GM19463 (cell line): ENCODE measurements around the gene HEXIM1.

Source experiments
- ATAC-seq: cut with Tn5 transposase; IDR thresholded peaks from one replicate; pipeline ENCODE4 v1.9.1; 2021; ENCODE audit warnings: mild to moderate bottlenecking, moderate library complexity; ENCODE audit not compliant: unreplicated experiment

HEXIM1 gene

DNA sequence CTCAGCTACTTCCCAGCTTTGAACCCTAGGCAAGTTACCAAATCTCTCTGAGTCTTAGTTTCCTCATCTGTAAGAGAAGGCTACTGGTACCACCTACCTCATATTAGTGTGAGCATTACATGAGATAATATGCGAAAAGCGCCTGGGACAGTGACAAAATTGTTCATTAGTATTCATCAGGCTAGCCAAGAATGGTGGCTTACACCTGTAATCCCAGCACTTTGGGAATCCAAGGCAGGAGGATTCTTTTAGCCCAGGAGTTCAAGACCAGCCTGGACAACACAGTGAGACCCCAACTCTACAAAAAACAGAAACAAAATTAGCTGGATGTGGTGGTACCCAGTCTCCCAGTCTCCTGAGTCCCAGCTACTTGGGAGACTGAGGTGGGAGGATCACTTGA is 19.3 kb upstream of the HEXIM1 start:
- no peak for ATAC-seq

DNA sequence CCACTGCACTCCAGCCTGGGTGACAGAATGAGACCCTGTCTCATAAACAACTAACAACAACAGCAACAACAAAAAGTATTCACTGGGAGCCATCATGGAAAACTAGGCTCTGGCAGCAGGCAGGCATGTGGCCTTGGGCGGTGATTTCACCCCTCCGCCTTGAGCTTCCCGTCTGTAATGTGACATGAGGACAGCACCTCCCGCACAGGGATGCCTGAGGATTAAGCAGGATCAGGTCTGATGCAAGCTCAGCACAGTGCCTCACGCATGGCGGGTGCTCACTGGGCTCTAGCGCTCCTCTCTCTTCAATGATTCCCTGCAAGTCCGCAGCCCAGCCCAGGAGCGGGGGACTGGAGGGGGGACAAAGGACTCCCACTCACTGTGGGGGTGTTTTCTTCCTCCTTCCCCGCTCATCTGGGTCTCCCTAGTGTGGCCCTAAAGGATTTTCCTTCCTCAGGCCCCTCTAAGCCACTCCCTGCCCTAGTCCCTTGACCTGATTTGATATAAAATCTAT is 18.8 kb upstream of the HEXIM1 start:
- ATAC-seq: no peak

DNA sequence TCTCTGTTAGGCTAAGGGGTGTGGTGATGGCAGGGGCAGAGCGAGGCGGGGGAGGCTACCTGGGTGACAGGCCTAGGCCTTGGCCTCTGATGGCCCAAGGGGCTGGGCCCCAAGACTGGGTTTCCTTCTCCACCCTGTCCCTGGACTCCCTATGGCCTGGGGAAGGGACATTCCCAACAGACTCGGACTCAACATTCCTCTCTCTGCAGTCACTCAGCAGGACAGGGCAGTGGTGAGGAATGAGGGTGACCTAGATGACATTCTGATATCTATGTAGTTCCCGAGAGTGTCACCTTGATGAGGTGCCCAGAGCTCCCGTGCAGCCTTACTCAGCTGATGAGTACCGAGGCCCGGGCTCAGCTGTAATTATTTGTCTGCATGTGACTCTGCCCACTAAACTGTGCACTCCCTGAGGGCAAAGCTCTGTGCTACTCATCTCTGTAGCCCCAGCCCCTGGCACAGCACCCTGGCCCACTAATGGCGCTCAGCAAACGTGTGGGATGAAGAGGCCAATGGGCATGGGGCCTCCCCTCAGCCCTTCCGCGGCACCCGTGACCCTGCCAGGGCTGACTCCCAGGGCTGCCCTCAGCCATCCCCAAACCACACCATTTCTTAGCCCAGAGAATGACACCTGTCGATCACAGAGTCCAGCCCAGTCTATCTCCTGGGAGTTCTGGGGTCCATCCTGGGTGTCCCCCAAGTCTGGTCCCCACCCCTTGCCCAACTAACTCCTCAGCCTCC is 18.2 kb upstream of the HEXIM1 start:
- no peak for ATAC-seq

DNA sequence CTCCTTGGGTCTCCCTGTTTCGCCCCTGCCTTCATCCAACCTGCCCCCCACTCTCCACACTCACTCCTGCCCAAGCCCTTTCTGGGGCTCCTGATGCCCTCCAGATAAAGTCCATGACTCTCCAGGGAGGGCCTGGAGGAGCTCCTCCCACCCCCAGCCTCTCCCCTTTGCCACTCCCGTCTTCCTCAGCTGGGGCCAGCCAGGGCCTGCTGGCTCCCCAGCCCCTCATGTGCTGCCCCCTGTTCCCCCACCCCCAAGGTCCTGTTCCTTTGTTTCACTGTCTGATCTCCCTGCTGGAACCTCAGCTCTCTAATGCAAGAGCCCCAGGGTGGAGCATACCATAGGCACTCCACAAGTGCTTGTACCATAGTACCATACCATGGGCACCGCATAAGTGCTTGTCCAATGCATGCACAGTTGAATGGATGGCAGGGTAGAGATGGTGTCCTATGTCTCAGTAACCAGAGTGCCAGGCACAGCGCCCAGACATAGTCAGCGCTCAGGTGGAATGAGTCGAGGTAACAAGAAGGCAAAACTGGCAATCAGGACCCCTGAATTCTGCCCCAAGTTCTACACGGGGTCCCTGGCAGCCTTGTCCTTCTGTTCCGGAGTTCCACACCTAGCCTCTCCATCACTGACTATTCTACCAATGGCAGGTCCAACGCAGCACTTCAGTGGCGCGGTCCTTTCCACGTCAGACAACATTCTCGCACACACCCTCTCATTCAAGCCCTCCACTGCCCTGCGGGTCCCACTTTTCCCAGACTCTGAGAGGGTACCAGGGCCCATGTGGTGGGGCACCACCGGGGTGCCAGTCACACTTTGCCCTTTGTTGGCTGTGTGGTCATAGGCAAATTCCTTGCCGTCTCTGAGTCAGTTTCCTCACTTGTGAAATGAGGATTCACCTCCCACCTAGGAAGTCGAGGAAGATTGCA is 17.3 kb upstream of the HEXIM1 start:
- no peak for ATAC-seq

DNA sequence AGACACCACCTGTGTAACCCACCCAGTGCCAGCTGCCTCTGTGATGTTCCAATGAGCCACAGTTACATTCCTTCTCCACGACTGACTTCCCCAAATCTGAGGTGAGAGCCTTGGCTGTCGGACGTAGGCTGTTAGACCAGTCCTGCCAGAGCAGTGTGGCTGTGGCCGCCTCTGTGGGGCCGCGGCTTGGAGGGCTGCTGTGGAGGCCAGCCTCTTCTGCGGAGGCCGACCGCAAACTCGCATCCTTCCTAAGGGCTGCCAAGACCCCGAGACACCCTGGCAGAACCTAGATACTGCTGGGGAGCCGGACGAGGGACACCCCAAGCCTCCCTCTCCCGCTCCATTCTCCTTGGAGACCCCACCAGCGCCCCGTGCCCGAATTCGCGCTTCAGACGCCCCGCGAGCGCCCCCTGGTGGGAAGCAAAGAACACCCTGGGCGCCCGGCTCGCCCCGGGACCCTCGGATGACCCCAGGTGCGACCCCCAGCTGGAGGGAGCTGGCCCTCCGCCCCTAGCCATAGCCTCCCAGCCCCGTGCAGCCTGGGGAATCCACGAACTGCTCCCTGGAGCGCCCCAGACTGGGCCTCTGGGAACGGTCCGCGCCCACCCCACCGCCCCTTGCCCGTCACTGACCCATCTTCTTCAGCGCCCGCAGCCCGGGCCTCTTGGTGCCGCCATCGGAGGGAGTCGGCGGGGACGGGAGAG is 16.5 kb upstream of the HEXIM1 start:
- no peak for ATAC-seq

DNA sequence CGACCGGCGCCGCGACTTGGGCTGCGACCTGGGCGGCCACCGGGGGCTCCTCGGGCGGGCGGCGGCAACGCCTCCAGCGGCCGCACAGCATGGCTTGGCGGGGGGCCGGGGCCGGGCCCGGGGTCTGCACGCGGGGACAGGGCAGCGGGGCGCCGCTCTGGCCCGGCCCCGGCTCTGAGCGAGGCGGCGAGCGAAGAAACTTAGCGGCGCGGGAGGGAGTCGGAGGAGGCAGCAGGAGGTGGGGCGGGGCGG is 16.0 kb upstream of the HEXIM1 start, which contains the start of gene PLCD3:
Gene PLCD3 (minus strand): TSS at position 196 of the 252 bp plus-strand sequence. CDS start 105 bp downstream, at position 91.
- ATAC-seq: no peak

DNA sequence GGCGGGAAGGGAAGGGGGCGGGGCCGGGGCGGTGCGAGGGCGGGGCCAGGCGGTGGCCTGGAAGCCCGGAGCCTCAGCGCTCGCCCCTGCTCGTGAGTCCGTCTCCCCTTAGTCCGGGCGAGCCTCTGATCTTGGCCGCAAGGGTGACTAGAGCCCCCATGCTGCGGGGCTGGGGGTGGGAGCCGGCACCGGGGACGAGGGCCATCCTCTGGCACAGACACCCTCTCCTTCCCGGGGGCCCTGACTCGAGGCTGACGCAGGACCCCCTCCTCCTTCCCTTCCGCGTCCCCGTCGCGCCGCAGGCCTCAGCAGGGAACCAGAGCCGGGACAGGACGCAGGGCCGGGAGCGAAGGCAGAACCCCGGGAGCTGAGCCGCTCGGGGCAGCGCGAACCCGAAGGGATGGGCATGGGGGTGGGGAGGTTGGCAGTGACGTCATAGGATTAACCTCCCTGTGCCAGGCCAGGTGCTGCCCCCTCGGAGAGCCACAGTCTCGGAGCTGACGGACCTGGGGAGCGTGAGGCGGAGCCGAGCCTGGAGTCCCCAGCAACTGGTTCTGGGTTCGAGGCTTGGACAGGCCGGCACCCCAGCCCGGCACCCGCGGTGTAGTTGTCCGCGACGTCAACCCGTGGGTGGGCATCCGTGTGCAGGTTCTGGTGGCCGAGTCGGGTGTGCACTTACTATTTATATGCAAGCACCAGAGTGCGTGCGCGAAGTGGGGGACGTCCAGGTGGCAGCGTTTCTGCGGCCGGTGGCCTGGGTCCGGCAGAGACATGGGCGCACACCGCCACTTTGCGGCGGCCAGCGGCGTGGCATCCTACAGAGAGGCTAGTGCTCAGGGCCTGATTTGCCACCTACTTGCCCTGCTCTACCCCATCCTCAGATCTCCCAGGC is 15.5 kb upstream of the HEXIM1 start:
- peak; percentile 38 for ATAC-seq

DNA sequence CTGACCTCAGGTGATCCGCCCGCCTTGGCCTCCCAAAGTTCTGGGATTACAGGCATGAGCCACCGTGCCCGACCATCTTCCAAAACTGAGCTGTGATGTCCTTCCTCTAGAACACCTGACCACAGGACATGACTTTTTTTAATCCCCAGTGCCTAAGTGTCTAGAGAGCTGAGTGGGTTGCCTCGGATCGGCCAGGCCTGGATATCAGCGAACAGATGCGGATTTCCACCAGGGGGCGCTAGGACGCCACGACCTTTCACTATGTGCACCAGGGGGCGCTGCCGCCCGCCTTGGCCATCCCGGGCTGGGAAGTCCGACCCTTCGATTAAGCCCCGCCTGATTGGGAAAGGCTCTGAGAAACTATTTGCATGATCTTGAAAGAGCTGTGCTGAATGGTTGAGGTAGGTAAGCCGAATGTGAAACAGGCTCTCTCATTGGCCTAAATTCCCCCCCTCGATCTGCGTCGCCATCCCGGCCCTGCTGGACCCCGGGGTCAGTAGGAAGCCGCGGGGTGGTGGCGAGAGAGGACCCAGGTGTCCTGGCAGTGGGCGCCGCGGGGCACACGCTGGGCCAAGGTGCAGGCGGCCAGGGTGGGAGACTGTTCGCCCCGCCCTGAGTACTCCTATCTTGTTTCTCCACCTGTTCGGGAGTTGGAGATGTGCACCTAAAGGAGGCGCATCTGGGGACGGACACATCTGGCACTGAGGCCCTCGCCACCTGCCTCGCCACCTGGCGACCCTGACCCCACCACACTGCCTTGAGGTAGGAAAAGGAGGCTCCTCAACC is 12.9 kb upstream of the HEXIM1 start, which contains the start of gene ACBD4:
Gene ACBD4 (plus strand): TSS at position 496 of the 786 bp plus-strand sequence. CDS start 458 bp downstream, outside the sequence.
- ATAC-seq: peak; percentile 72

DNA sequence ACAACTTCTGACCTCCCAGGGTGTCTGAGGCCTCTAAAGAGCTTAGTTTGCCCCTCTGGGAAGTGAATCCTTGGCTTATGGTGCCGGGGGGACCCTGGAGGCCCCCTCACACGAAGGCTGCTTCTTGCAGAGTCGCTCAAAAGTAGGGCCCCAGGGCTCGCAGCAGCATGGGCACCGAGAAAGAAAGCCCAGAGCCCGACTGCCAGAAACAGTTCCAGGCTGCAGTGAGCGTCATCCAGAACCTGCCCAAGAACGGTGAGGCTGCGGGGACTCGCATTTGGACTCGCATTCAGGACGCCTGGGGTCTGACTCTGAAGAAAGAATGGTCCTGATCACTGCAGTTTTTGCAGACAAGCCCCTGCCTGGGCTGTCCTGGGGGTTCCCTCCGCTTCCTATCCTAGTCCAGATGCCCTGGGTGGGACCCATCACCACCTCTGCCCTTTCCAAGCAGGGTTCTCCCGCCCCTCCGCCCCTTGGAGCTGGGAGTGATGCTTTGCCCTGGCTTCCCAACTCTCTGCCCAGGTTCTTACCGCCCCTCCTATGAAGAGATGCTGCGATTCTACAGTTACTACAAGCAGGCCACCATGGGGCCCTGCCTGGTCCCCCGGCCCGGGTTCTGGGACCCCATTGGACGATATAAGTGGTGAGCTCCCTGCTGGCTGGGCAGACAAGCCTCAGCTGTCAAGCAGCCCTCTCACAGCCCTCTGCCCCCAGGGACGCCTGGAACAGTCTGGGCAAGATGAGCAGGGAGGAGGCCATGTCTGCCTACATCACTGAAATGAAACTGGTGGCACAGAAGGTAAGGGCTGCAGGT is 12.1 kb upstream of the HEXIM1 start:
- no peak for ATAC-seq

DNA sequence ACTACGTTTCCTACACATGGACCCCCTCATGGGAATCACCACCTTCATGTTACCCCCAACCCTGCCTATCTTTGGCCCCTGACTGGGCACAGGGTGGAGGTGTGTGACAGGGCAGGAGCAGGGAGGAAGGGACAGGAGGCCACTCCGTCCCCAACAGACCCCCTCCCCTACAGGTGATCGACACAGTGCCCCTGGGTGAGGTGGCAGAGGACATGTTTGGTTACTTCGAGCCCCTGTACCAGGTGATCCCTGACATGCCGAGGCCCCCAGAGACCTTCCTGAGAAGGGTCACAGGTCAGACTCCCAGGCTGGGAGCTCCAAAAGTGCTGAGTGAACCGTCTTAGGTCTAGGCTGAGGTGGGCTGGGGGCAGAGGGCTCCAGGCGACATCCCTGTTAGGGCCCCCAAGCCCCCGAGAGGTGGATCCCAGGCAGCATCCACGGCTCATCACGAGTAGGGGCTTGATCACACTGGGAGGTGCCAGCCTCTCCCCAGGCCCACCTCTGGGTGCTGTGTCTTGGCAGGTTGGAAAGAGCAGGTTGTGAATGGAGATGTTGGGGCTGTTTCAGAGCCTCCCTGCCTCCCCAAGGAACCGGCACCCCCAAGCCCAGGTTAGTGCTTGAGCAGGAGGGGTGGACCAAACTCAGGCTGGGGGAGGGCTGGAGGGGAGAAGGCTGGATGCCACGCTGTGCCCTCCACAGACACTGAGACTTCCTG is 11.3 kb upstream of the HEXIM1 start:
- no peak for ATAC-seq

DNA sequence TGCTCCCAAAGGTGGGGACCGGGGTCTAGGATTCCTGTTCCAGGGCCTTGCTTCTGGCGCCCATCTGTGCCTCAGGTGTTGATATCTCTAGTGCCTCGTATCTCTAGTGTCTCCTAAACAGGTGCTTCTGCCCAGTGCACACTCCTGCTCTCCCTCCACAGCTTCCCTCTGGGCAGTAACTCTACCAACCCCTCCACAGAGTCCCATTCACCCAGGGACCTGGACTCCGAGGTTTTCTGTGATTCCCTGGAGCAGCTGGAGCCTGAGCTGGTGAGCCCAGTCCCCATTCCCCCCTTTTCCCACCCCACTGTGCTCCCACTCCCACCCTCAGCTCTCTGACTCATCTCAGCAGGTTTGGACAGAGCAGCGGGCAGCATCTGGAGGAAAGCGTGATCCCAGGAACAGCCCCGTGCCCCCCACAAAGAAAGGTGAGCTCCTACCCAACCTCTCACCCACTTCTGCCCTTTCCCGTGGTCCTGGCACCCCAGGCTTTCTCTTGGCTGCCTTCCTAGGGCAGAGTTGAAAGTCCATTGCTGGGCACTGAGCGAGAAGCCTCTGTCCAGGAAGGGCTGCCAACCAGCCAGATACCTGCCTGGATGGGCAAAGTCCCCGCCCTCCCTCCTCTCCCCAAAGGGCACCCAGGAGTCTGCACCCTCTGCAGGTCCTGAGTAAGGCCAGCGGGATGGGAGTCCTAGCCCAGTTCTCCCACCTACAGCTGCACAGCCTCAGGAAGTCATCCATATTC is 10.5 kb upstream of the HEXIM1 start:
- no peak for ATAC-seq

DNA sequence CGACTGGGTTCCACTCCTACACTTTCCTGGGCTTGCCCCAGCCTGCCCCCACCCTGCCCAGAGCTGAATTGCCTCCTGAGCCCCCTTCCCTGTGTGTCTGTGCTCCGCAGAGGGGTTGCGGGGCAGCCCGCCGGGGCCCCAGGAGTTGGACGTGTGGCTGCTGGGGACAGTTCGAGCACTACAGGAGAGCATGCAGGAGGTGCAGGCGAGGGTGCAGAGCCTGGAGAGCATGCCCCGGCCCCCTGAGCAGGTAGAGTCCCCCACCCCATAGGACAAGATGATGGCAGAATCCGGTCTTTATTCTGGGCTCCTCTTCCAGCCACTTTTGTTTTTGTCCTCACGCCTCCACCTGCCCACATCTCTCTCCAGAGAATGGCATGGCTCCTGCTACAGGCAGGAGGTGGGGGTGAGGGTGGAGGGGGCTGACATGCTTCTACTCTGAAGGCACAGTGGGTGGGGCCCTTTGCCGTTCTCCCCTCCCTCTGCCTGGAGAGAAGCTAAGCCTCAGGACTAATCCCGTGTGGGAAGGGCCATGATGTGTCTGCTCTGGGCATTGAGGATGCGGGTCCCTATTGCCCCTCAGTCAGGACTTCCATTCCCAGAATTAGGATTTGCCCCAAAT is 9.3 kb upstream of the HEXIM1 start:
- ATAC-seq: no peak

DNA sequence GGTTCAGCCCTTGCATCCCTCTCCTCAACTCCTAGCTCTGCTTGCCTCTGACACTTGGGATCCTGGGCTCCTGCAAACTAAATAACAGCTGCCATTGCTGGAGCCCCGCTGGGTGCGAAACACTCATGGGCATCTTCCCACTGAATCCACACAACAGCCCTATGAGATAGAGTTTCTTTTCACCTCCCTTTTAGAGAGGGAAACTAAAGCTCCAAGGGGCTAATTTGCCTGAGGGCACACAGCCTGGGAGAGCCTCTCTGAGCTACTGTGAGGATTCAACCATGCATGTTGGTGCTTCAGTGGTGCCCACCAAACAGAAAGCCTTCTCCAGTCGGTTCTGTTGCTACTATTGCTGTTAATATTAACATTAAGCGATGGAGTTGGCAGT is 8.7 kb upstream of the HEXIM1 start:
- no peak for ATAC-seq

DNA sequence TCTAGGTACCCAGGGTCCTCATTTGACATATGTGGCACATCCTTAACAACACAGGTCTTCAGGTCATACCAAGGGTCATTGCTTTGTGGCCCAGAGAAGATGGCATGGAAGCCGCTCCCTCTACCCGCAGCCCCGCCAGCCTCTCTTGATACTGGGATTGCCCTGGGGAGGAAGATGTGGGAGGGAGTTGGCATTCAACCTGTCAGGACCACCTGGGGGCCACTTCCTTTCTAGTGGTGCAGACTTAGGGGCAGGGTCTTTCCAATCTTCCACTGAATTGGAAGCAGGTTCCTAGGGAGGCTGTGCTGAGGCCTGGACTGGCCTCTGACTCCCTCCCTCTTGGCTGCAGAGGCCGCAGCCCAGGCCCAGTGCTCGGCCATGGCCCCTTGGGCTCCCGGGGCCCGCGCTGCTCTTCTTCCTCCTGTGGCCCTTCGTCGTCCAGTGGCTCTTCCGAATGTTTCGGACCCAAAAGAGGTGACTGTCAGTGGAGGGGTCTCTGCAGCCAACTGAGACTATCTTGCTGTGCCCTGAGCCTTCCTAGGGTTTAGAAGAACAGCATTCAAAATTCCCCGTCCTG is 5.1 kb upstream of the HEXIM1 start:
- no peak for ATAC-seq

DNA sequence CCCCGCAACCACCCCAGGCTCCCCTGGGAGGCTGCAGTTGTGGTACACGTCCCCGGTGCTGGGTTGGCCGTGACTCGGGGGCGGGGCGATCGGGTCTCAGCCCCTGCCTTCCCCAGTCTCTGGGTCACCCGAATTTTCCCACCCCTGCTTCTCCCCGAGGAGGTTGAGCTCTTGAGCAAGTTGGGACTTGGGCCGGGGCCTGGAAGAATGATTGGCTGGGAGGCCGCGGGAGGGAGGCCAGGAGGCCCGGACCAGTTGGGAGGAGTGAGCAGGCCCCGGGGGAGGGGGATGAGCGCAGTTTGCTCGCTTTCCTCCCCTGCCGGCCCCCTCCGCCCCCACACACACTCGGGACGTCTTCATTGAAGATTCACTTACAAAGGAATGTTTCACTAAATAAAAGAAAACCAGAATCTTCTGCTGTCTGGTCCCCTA is 4.5 kb upstream of the HEXIM1 start:
- ATAC-seq: no peak

DNA sequence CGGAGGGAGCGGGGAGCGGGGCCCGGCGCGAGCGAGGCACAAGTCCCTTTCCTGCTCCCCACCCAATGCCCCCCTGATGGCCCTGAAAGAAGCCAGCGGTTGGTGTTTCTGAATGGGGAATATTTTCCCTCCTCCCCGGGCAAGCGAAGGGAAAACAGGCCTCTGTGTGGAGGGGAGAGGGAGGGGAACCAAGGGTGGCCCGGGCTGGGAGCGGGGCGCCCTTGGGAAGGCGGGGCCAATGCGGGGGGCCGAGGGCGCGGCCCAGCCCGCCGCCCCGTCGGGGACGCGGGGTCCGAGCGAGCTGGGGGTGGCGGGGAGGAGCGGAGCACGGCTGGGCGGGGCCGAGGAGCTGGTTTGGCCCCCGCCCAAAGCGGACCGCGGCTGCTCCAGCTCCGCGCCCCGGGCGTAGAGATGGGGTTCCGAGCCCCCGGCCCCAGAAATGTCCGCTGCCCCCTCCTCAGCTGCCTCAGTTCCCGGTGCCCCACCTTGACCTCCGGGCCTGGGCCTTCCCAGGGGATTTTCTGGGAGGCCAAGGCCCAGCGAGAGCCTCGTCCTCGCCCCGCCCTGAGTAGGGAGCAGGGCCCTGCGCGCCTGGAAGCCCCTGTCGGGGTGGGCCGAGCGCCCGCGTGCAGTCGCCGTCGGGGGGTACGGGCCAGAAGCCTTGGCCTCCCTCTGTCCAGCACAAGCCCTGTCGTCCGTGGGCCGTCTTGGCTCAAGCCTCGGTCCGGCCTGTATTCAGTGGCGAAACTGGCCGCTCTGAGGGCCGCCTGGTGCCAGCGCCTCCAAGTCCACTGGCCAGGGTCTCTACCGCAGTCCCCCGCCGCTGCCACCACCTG is 3.9 kb upstream of the HEXIM1 start:
- no peak for ATAC-seq
